Measurements from ENCODE around the gene STK36. TPM values are rescaled to one million over a fixed set of nuclear protein-coding genes. Genes with fewer than 3 reads are reported as not detected.

Gene STK36
- total RNA-seq, 6 experiments from 2014 or later = 9.2 to 14.0 (median 12.7) TPM

GRCh38 chr2:218645126-218645525 is 26.8 kb upstream of the STK36 start:
- H3K9me3 ChIP-seq = no peaks in the 10 kb centered on the region
- H3K36me3 ChIP-seq = peaks cover 5 to 56% (median 14%) of the 10 kb centered on the region in 4 donors
- no peak for TF ChIP-seq CTCF (IDR thresholded peaks at IDR 0.05)
- no peak for TF ChIP-seq POLR2A (IDR thresholded peaks at IDR 0.05)
- H3K4me1 ChIP-seq = peaks cover 0 to 19% (median 0%) of the 10 kb centered on the region in 4 donors
- ATAC-seq (peak; percentile 53 to 78 (median 67)), DNase-seq (no peak)
- 33% methylated on average over 1 of the region's 1 CpG for WGBS (ENCODE audit: insufficient coverage, low coverage, low lambda C conversion rate, missing lambda C conversion rate)
- no peak overlapping the region for H3K4me3 ChIP-seq
- intact Hi-C loops (cut with DNase I) = loop anchor here in 1 of 2 donors (10.0 kb wide), 1 partner anchor 50 kb away; no protein-coding TSS in a partner anchor
- peak overlapping the region; percentile 54 to 71 (median 54) for H3K27ac ChIP-seq
- H3K27me3 ChIP-seq = no peaks in the 10 kb centered on the region

- intact Hi-C loops (cut with DNase I) = loop anchor here in 1 of 2 donors (10.0 kb wide), 1 partner anchor 53 kb away; no protein-coding TSS in a partner anchor
- WGBS (ENCODE audit: insufficient coverage, low coverage, low lambda C conversion rate, missing lambda C conversion rate) = 61% methylated on average over 9 of the region's 9 CpGs
- Histone ChIP-seq H3K27ac (no peak overlapping the region), H3K9me3 (no peaks in the 10 kb centered on the region), H3K4me3 (no peak overlapping the region), H3K36me3 (peaks cover 5 to 68% (median 12%) of the 10 kb centered on the region in 4 donors), H3K27me3 (no peaks in the 10 kb centered on the region), H3K4me1 (peaks cover 0 to 19% (median 0%) of the 10 kb centered on the region in 4 donors)
- ATAC-seq (peak; percentile 82 to 85 (median 83)), DNase-seq (peak; percentile 48 to 64 (median 59))
- peak; percentile 75 to 89 (median 83) for TF ChIP-seq CTCF (IDR thresholded peaks at IDR 0.05)
- no peak for TF ChIP-seq POLR2A (IDR thresholded peaks at IDR 0.05)
These were observed 23.6 kb upstream of the STK36 start for GRCh38 chr2:218648088-218648786.

DNA sequence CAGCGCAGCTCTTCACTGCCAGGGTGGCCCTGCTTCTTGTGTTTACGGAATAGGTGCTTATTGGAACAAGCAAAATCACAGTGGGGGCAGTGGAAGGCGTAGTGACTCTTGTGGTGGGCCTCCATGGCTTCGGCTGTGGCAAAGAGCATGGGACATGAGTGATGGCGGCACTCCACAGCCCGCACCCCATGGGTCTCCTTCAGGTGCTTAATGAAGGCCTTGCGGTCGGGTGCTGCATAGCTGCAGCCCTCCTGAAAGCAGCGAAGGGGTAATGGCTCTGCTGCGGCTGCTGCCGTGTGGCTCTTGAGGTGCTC is 23.1 kb upstream of the STK36 start:
- DNase-seq (no peak), ATAC-seq (peak in 1 of 4 donors; percentile 4)
- Histone ChIP-seq H3K4me1 (peaks cover 0 to 19% (median 0%) of the 10 kb centered on the region in 4 donors), H3K27ac (no peak overlapping the region), H3K27me3 (no peaks in the 10 kb centered on the region), H3K4me3 (no peak overlapping the region), H3K9me3 (no peaks in the 10 kb centered on the region), H3K36me3 (peaks cover 5 to 68% (median 10%) of the 10 kb centered on the region in 4 donors)
- intact Hi-C loops (cut with DNase I) = loop anchor here in 1 of 2 donors (10.0 kb wide), 1 partner anchor 54 kb away; no protein-coding TSS in a partner anchor
- TF ChIP-seq CTCF (IDR thresholded peaks at IDR 0.05) (no peak), POLR2A (IDR thresholded peaks at IDR 0.05) (no peak)
- WGBS (ENCODE audit: insufficient coverage, low coverage, low lambda C conversion rate, missing lambda C conversion rate) = 57% methylated on average over 2 of the region's 11 CpGs

GRCh38 chr2:218655751-218656150 is 16.1 kb upstream of the STK36 start:
- Histone ChIP-seq H3K27ac (no peak overlapping the region), H3K36me3 (peaks cover 0 to 52% (median 9%) of the 10 kb centered on the region in 4 donors), H3K4me3 (no peak overlapping the region), H3K27me3 (no peaks in the 10 kb centered on the region), H3K4me1 (peaks cover 0 to 18% (median 3%) of the 10 kb centered on the region in 4 donors), H3K9me3 (no peaks in the 10 kb centered on the region)
- WGBS (ENCODE audit: insufficient coverage, low coverage, low lambda C conversion rate, missing lambda C conversion rate) = 83% methylated on average over 1 of the region's 2 CpGs
- DNase-seq (no peak), ATAC-seq (no peak)
- intact Hi-C loops (cut with DNase I) = loop anchor here in 1 of 2 donors (10.0 kb wide), 1 partner anchor 251 kb away; no protein-coding TSS in a partner anchor
- no peak for TF ChIP-seq CTCF (IDR thresholded peaks at IDR 0.05)
- TF ChIP-seq POLR2A (IDR thresholded peaks at IDR 0.05) = no peak
